Central memory CD8-positive, alpha-beta T cell (primary cell): ENCODE measurements around the gene ZNF486.
"Not testable (repeated sequence)": the region's sequence is repeated elsewhere in the genome, so short reads cannot be mapped to it uniquely, and the experiment has no call there.

ENCODE experiments used
- ATAC-seq: fragments of 150-1000 bp; cut with Tn5 transposase; replicated peaks from 2 replicates; pipeline ENCODE4 v1.10.0; 2022; ENCODE audit warnings: mild to moderate bottlenecking, moderate FRiP score, moderate number of reproducible peaks; ENCODE audit not compliant: poor library complexity, severe bottlenecking; ENCODE audit errors: extremely low read depth
- DNase-seq, 2 donors: peaks; one replicate each; pipeline ENCODE4 v3.0.0; 2021; ENCODE audit warnings: low spot score in 2 of 2
- H3K27ac Mint-ChIP-seq: one replicate; pipeline ENCODE4 v1.8.0; 2022; ENCODE audit warnings: low read depth, mild to moderate bottlenecking, moderate library complexity, mixed read lengths
- H3K27me3 Mint-ChIP-seq: one replicate; pipeline ENCODE4 v1.8.0; 2022; ENCODE audit warnings: mixed read lengths
- H3K36me3 Mint-ChIP-seq: one replicate; pipeline ENCODE4 v1.8.0; 2022; ENCODE audit warnings: mild to moderate bottlenecking, moderate library complexity, mixed read lengths; ENCODE audit not compliant: insufficient read depth
- H3K4me1 Mint-ChIP-seq: one replicate; pipeline ENCODE4 v1.8.0; 2022; ENCODE audit warnings: mixed read lengths
- H3K4me3 Mint-ChIP-seq: one replicate; pipeline ENCODE4 v1.8.0; 2022; ENCODE audit warnings: mild to moderate bottlenecking, moderate library complexity, mixed read lengths
- H3K9me3 Mint-ChIP-seq: one replicate; pipeline ENCODE4 v1.8.0; 2022; ENCODE audit warnings: mixed read lengths

Gene ZNF486

DNA sequence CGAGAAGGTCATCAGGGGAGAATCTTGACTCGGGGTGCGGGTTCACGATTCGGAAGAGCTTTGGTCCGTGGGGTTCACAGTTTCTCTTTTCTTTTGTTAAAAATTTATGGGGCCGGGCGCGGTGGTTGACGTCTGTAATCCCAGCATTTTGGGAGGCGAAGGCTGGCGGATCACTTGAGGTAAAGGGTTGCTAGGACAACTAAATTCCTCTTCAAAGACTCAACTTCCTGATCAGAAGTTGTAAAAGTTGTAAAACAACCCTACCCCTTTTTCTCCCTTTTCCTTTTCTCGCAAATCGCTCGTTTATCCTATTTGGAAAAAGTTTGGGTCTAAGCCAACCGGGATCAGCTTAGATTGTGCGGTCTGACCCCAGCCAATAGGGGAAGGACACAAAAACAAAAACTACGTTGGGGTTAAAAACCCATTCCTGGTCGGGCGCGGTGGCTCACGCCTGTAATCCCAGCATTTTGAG, 673 bp downstream of the ZNF486 start:
- no peak for ATAC-seq
- peak overlapping the region; percentile 88 for H3K27ac Mint-ChIP-seq
- peaks cover 12% of the 10 kb centered on the region for H3K4me1 Mint-ChIP-seq

DNA sequence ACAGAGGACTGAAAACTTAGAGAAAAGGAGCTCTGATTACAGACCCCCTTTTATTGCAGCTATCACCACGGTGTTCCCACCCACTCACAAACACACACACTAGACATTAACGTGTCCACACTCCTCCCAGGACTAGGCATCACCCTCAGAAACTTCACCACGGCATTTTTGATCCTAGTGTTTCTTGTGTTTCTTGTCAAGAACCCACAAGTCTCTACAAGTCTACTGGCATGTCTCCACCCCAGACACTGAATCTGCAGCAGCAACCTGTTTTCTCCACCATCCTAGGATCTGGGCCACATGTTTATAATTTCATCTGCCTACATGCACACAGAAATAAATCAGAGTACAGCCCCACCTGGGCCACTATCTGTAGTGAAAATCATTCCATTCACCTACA, 4.3 kb downstream of the ZNF486 start:
- Mint-ChIP-seq H3K4me1 (peaks cover 10% of the 10 kb centered on the region), H3K27ac (no peak overlapping the region), H3K9me3 (no peaks in the 10 kb centered on the region), H3K27me3 (no peaks in the 10 kb centered on the region), H3K4me3 (no peak overlapping the region), H3K36me3 (peaks cover 15% of the 10 kb centered on the region)
- ATAC-seq (no peak), DNase-seq (no peak)

More for the DNA sequence above, 673 bp downstream of the ZNF486 start:
- Mint-ChIP-seq H3K27me3 (no peaks in the 10 kb centered on the region), H3K9me3 (no peaks in the 10 kb centered on the region), H3K4me3 (peak overlapping the region; percentile 92), H3K36me3 (peaks cover 11% of the 10 kb centered on the region)
- DNase-seq: no peak

DNA sequence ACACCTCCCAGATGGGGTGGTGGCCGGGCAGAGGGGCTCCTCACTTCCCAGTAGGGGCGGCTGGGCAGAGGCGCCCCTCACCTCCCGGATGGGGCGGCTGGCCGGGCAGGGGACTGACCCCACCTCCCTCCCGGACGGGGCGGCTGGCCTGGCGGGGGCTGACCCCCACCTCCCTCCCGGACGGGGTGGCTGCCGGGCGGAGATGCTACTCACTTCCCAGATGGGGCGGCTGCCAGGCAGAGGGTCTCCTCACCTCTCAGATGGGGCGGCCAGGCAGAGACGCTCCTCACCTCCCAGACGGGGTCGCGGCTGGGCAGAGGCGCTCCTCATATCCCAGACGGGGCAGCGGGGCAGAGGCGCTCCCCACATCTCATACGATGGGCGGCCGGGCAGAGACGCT, 8.8 kb downstream of the ZNF486 start:
- H3K27ac Mint-ChIP-seq, H3K27me3 Mint-ChIP-seq, DNase-seq, H3K4me3 Mint-ChIP-seq, H3K9me3 Mint-ChIP-seq, H3K36me3 Mint-ChIP-seq, ATAC-seq: not testable (repeated sequence)
- H3K4me1 Mint-ChIP-seq: peaks cover 16% of the 10 kb centered on the region

DNA sequence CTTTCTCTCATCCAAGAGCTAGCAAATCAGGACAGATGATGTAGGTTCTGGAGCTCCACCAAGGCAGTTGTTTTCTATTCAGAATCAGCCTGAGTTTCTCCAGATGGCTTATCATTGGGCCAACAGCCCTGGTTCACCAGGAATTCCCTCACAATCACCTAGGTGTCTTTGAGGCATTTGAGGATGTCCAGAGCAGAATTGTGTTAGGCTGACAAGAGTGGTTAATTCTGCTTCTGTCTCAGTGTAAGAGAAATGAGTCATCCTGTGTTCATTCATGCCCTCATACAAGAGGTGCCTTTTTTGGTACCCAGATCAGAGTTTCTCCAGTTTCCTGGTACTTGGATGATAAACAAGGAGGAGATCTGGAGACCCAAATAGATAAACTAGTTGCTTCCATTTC, 12.9 kb downstream of the ZNF486 start:
- H3K27me3 Mint-ChIP-seq, DNase-seq: not testable (repeated sequence)

DNA sequence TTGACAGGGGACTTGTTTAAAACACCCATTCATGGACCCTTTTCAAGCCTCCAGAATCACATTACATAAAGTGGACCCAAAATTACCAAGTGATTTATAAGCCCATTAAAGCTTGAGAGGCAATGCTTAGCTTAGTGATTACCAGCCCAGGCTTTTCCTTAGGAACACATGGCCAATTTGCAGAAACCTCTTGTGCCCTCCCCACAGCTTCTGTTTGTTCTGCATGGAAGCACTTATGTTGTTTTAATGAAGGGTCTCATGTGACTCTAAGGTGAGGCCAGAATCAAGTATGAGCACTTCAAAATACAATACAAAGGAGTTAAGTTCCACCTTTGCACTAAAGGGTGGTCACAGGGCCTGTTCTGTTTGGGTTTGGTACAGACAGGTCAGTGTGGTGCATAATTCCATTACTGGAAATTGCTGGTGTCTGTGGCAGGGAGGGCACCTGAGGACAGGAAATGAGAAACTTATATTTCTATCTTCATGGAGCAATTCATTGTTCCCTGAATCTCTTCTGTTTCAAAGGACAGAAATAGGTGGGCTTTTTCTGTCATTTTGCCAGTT, 15.3 kb downstream of the ZNF486 start:
- Mint-ChIP-seq H3K27ac (no peak overlapping the region), H3K4me3 (no peak overlapping the region), H3K9me3 (no peaks in the 10 kb centered on the region), H3K36me3 (peaks cover 7% of the 10 kb centered on the region), H3K4me1 (peaks cover 6% of the 10 kb centered on the region), H3K27me3 (no peaks in the 10 kb centered on the region)
- DNase-seq (no peak), ATAC-seq (no peak)

More for the DNA sequence above, 12.9 kb downstream of the ZNF486 start:
- H3K27ac Mint-ChIP-seq, H3K4me3 Mint-ChIP-seq, H3K4me1 Mint-ChIP-seq, H3K9me3 Mint-ChIP-seq, ATAC-seq, H3K36me3 Mint-ChIP-seq: not testable (repeated sequence)

DNA sequence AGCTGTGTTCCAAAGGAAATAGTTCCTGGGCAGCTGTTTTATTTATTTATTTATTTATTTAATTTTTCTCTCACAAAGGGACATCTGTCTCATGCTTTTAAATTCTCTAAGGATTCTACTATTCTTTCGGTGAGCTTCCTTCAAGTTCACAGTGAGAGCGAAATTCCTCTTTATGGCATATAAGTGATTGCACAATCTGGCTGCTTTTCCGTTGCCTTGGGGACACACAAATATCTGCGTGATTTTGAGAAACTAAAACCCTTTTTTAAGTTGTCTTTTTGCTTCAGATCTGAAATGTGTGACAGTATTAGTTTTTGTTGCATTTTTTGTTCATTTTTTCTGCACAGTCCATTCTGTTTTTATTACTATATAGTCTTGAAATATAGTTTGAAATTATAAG, 19.2 kb downstream of the ZNF486 start:
- H3K4me1 Mint-ChIP-seq: no peaks in the 10 kb centered on the region
- peaks cover 13% of the 10 kb centered on the region for H3K36me3 Mint-ChIP-seq
- H3K4me3 Mint-ChIP-seq: no peak overlapping the region
- DNase-seq (no peak), ATAC-seq (no peak)
- H3K9me3 Mint-ChIP-seq: no peaks in the 10 kb centered on the region
- no peak overlapping the region for H3K27ac Mint-ChIP-seq
- H3K27me3 Mint-ChIP-seq: no peaks in the 10 kb centered on the region

DNA sequence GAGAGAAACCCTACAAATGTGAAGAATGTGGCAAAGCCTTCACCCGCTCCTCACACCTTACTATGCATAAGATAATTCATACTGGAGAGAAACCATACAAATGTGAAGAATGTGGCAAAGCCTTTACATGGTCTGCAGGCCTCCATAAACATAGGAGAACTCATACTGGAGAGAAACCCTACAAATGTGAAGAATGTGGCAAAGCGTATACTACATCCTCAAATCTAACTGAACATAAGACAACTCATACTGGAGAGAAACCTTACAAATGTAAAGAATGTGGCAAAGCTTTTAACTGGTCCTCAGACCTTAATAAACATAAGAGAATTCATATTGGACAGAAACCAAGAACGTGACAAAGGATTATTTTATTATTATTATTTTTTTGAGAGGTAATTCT, 30.7 kb downstream of the ZNF486 start:
- no peaks in the 10 kb centered on the region for H3K4me1 Mint-ChIP-seq
- no peaks in the 10 kb centered on the region for H3K27me3 Mint-ChIP-seq
- no peak for DNase-seq
- H3K4me3 Mint-ChIP-seq: no peak overlapping the region
- H3K36me3 Mint-ChIP-seq: peaks cover 11% of the 10 kb centered on the region
- peaks cover 11% of the 10 kb centered on the region for H3K9me3 Mint-ChIP-seq
- no peak overlapping the region for H3K27ac Mint-ChIP-seq
- ATAC-seq: no peak

DNA sequence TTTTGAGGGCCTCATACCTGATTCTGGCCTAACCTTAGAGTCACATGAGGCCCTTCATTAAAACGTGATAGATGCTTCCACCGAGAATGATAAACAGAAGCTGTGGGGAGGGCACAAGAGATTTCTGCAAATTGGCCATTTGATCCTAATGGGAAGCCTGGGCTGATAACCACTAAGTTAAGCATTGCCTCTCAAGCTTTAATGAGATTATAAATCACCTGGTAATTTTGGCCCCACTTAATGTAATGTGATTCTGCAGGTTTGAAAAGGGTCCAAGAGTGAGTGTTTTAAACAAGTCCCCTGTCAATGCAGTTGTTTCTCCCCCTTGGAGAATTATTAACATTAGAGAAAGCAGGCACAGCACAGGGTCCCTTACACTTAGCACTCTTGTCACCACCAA, 42.0 kb downstream of the ZNF486 start:
- ATAC-seq (no peak), DNase-seq (no peak)
- Mint-ChIP-seq H3K27ac (no peak overlapping the region), H3K4me3 (no peak overlapping the region), H3K4me1 (no peaks in the 10 kb centered on the region), H3K9me3 (no peaks in the 10 kb centered on the region), H3K36me3 (no peaks in the 10 kb centered on the region), H3K27me3 (no peaks in the 10 kb centered on the region)

DNA sequence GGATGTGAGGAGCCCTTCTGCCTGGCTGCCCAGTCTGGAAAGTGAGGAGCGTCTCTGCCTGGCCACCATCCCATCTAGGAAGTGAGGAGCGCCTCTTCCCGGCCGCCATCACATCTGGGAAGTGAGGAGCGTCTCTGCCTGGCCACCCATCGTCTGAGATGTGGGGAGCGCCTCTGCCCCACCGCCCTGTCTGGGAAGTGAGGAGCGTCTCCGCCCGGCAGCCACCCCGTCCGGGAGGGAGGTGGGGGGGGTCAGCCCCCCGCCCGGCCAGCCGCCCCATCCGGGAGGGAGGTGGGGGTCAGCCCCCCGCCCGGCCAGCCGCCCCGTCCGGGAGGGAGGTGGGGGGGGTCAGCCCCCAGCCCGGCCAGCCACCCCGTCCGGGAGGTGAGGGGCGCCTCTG, 47.4 kb downstream of the ZNF486 start:
- H3K4me3 Mint-ChIP-seq, H3K27ac Mint-ChIP-seq, DNase-seq, H3K4me1 Mint-ChIP-seq, H3K9me3 Mint-ChIP-seq, H3K27me3 Mint-ChIP-seq, ATAC-seq, H3K36me3 Mint-ChIP-seq: not testable (repeated sequence)

DNA sequence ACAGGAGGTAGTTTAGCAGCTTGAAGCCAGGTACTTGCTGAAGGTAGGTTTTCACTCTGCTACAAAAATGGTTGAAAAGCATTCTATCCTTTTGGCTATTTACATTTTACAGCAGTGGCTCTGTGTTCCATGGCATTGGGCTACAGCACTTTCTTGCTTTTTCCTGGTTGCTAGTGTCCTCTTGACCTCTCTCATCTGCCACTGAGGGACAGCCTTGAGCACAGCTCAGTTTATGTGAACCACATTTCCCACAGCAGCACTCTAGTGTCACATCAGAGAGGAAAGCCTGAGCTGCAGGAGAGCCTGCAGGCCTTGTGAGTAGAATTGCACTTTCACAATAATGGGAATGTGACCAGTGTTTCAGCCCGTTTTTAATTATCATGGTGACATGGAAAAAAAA, 54.6 kb downstream of the ZNF486 start:
- H3K27ac Mint-ChIP-seq, DNase-seq, H3K27me3 Mint-ChIP-seq, H3K36me3 Mint-ChIP-seq, H3K9me3 Mint-ChIP-seq, H3K4me3 Mint-ChIP-seq, ATAC-seq, H3K4me1 Mint-ChIP-seq: not testable (repeated sequence)

DNA sequence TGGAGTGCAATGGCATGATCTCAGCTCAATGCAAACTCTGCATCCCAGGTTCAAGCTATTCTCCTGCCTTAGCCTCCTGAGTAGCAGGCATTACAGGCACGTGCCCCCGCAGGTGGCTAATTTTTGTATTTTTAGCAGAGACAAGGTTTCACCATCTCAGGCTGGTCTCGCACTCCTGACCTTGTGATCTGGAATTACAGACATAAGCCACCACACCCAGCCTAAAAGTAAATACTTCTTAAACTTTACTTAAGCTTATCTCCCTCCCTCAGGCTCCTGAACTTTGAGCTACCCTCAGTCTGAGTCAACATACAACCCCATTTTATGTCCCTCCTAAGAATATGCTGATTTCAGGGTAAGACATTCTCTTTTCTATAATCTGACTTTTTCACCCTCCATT, 66.1 kb downstream of the ZNF486 start:
- no peak overlapping the region for H3K27ac Mint-ChIP-seq

DNA sequence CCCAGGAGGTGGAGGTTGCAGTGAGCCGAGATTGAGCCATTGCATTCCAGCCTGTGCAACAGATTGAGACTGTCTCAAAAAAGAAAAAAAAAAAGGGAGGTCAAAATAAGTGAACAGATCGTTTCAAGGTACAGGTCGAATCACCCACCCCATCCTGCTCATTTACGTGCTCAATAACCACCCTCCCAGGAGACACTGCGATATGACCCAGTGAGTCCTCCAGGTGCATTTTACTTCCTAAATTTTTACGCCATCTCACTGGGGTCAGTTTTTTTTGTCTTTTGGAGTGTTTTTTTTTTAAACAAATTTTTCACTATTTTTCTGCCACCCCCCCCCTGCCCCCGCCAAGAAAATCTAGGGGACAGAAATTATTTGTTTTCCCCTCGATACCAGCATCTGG, 68.1 kb downstream of the ZNF486 start:
- Mint-ChIP-seq H3K4me3 (no peak overlapping the region), H3K4me1 (peaks cover 11% of the 10 kb centered on the region), H3K9me3 (peaks cover 6% of the 10 kb centered on the region), H3K27ac (no peak overlapping the region), H3K27me3 (no peaks in the 10 kb centered on the region), H3K36me3 (peaks cover 7% of the 10 kb centered on the region)
- no peak for DNase-seq
- no peak for ATAC-seq

More for the DNA sequence above, 66.1 kb downstream of the ZNF486 start:
- Mint-ChIP-seq H3K27me3 (no peaks in the 10 kb centered on the region), H3K4me3 (no peak overlapping the region), H3K36me3 (peaks cover 7% of the 10 kb centered on the region), H3K4me1 (peaks cover 7% of the 10 kb centered on the region), H3K9me3 (peaks cover 11% of the 10 kb centered on the region)
- ATAC-seq: no peak
- DNase-seq: no peak

DNA sequence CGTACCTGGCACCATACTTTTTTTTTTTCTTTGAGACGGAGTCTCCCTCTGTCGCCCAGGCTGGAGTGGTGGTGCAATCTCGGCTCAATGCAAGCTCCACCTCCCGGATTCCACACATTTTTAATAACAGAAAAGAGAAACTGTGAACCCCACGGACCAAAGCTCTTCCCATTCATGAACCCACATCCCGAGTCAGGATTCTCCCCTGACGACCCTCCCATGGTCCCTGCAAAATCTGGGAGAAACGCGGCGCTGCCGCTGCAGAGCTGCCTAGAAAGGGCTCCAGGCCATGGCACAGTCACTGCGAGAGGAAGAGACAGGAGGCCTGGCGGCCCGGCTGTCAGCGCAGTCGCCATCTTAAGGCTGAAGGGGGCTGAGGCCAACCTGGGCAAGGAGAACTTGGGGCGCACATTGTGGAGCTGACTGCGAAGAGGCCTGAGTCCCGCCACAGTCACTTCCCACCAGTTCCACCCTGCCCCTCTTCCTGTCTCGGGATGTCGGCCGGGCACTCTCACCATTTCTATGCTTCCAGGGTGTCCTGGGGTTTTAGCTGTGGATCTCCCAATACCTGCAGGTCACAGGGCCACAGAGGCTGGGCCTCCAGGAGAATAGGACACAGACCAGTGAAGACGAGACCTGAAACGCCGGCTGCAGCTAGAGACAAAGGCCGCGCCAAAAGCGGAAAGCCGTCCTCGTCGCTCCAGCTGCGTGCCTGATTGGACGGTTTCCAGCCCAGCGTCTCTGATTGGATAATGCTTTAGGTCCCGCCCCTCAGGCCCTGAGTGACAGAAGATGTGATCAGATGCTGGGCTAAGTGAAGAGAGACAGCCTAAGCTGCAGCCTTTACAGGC, 71.0 kb downstream of the ZNF486 start:
- DNase-seq: peak; percentile 86 to 87
- no peaks in the 10 kb centered on the region for H3K27me3 Mint-ChIP-seq

More for the DNA sequence above, 71.0 kb downstream of the ZNF486 start:
- Mint-ChIP-seq H3K9me3 (no peaks in the 10 kb centered on the region), H3K27ac (peak overlapping the region; percentile 89), H3K4me1 (peaks cover 11% of the 10 kb centered on the region), H3K4me3 (peak overlapping the region; percentile 96), H3K36me3 (peaks cover 4% of the 10 kb centered on the region)
- ATAC-seq: peak; percentile 97
